Upper lobe of left lung (tissue), 4 donors: ENCODE data around the gene C3orf22.

Source experiments
- CTCF ChIP-seq, 6 experiments: fragments of 450-650 bp in 4 of 6; fragments of 200-600 bp in 2 of 6; sonication (generic) in 2 of 6; IDR thresholded peaks; one replicate each; pipeline ENCODE4 v1.5.1; 2016 to 2019; ENCODE audit warnings: antibody characterized with exemption in 6 of 6
- EP300 ChIP-seq, 4 donors: sonication (generic); formaldehyde crosslinking; IDR thresholded peaks; one replicate each; pipeline ENCODE4 v1.5.1; 2017; ENCODE audit warnings: antibody characterized with exemption in 4 of 4, control low read depth in 2 of 4
- POLR2A ChIP-seq, 4 donors: fragments of 450-650 bp; IDR thresholded peaks; one replicate each; pipeline ENCODE4 v1.5.1; 2016 to 2017; ENCODE audit warnings: antibody characterized with exemption in 4 of 4, mild to moderate bottlenecking in 2 of 4
- POLR2AphosphoS5 ChIP-seq, 2 donors: sonication (generic); formaldehyde crosslinking; IDR thresholded peaks; one replicate each; pipeline ENCODE4 v1.5.1; 2017; ENCODE audit warnings: antibody characterized with exemption in 2 of 2

- no peak for TF ChIP-seq POLR2AphosphoS5 (IDR thresholded peaks at IDR 0.05)
- TF ChIP-seq POLR2A (IDR thresholded peaks at IDR 0.05): no peak
- no peak for TF ChIP-seq CTCF (IDR thresholded peaks at IDR 0.05)
- no peak for TF ChIP-seq EP300 (IDR thresholded peaks at IDR 0.05)
Observed at GRCh38 chr3:126512026-126512425, 46.7 kb downstream of the C3orf22 start.
